H9 (cell line): ENCODE measurements around the gene LRMDA. TPM values are rescaled to one million over a fixed set of nuclear protein-coding genes. Genes with fewer than 3 reads are reported as not detected.

Experiments used
- DNase-seq: peaks from one replicate; pipeline ENCODE4 v3.0.0-alpha.2; 2017
- H2AFZ ChIP-seq: one replicate; pipeline ENCODE4 v1.6.1; 2013; ENCODE audit warnings: mild to moderate bottlenecking, low read length, control low read depth, moderate library complexity
- H2AK5ac ChIP-seq: 2 replicates; pipeline ENCODE4 v1.6.1; 2013; ENCODE audit warnings: low read length, control low read depth, mixed read lengths; ENCODE audit not compliant: insufficient read length
- H2BK120ac ChIP-seq: one replicate; pipeline ENCODE4 v1.6.1; 2013; ENCODE audit warnings: low read depth, mild to moderate bottlenecking, low read length, control low read depth, inconsistent platforms; ENCODE audit not compliant: poor library complexity, severe bottlenecking
- H2BK12ac ChIP-seq: 2 replicates; pipeline ENCODE4 v1.6.1; 2013; ENCODE audit warnings: low read length, control low read depth, mixed read lengths, low read depth; ENCODE audit not compliant: insufficient read length
- H2BK15ac ChIP-seq: 2 replicates; pipeline ENCODE4 v1.6.1; 2013; ENCODE audit warnings: low read depth, low read length, control low read depth
- H2BK20ac ChIP-seq: one replicate; pipeline ENCODE4 v1.6.1; 2013; ENCODE audit warnings: low read depth, mild to moderate bottlenecking, low read length, control low read depth, inconsistent platforms; ENCODE audit not compliant: poor library complexity, severe bottlenecking
- H2BK5ac ChIP-seq: 2 replicates; pipeline ENCODE4 v1.6.1; 2013; ENCODE audit warnings: low read length, control low read depth, mixed read lengths; ENCODE audit not compliant: insufficient read length
- H3K14ac ChIP-seq: 2 replicates; pipeline ENCODE4 v1.6.1; 2013; ENCODE audit warnings: low read length, control low read depth; ENCODE audit not compliant: insufficient read depth
- H3K18ac ChIP-seq: 2 replicates; pipeline ENCODE4 v1.6.1; 2013; ENCODE audit warnings: low read depth, mild to moderate bottlenecking, mixed read lengths, low read length, control low read depth; ENCODE audit not compliant: insufficient read length
- H3K23ac ChIP-seq: 2 replicates; pipeline ENCODE4 v1.6.1; 2013; ENCODE audit warnings: low read length, control low read depth, mixed read lengths, low read depth; ENCODE audit not compliant: insufficient read length
- H3K23me2 ChIP-seq: 2 replicates; pipeline ENCODE4 v1.6.1; 2013; ENCODE audit warnings: low read depth, mild to moderate bottlenecking, mixed read lengths, low read length, control low read depth; ENCODE audit not compliant: insufficient read length, poor library complexity, severe bottlenecking
- H3K27ac ChIP-seq: 2 replicates; pipeline ENCODE4 v1.5.1; 2013; ENCODE audit warnings: low read length, control low read depth, mixed read lengths, low read depth; ENCODE audit not compliant: insufficient read length
- H3K27me3 ChIP-seq: 2 replicates; pipeline ENCODE4 v1.6.1; 2013; ENCODE audit warnings: low read length, control low read depth, inconsistent platforms; ENCODE audit not compliant: insufficient read depth
- H3K4ac ChIP-seq: 2 replicates; pipeline ENCODE4 v1.6.1; 2013; ENCODE audit warnings: low read depth, mild to moderate bottlenecking, control low read depth, inconsistent platforms, low read length, moderate library complexity
- H3K4me1 ChIP-seq: 2 replicates; pipeline ENCODE4 v1.6.1; 2013; ENCODE audit warnings: low read length, control low read depth, inconsistent platforms; ENCODE audit not compliant: insufficient read depth
- H3K4me2 ChIP-seq: 2 replicates; pipeline ENCODE4 v1.6.1; 2013; ENCODE audit warnings: low read length, control low read depth, mixed read lengths; ENCODE audit not compliant: insufficient read length, insufficient read depth
- H3K56ac ChIP-seq: 2 replicates; pipeline ENCODE4 v1.6.1; 2013; ENCODE audit warnings: low read depth, mild to moderate bottlenecking, mixed read lengths, low read length, control low read depth; ENCODE audit not compliant: insufficient read length
- H3K79me1 ChIP-seq: 2 replicates; pipeline ENCODE4 v1.6.1; 2013; ENCODE audit warnings: low read depth, mild to moderate bottlenecking, moderate library complexity, low read length, control low read depth, inconsistent platforms; ENCODE audit not compliant: insufficient read depth, poor library complexity, severe bottlenecking
- H3K79me2 ChIP-seq: 2 replicates; pipeline ENCODE4 v1.6.1; 2013; ENCODE audit warnings: low read length, control low read depth, inconsistent platforms; ENCODE audit not compliant: insufficient read depth
- H3K9ac ChIP-seq: 2 replicates; pipeline ENCODE4 v1.6.1; 2013; ENCODE audit warnings: low read length, control low read depth, mixed read lengths; ENCODE audit not compliant: insufficient read length; ENCODE audit errors: extremely low read depth
- H3K9me3 ChIP-seq: one replicate; pipeline ENCODE4 v1.6.1; 2013; ENCODE audit warnings: low read depth, low read length, inconsistent platforms; ENCODE audit not compliant: control insufficient read depth
- H3T11ph ChIP-seq: one replicate; pipeline ENCODE4 v1.6.1; 2013; ENCODE audit warnings: mild to moderate bottlenecking, low read length, control low read depth, inconsistent platforms
- H4K20me1 ChIP-seq: one replicate; pipeline ENCODE4 v1.6.1; 2013; ENCODE audit not compliant: control insufficient read depth, insufficient read length, insufficient read depth
- H4K5ac ChIP-seq: 2 replicates; pipeline ENCODE4 v1.6.1; 2013; ENCODE audit warnings: low read depth, mild to moderate bottlenecking, mixed read lengths, low read length, control low read depth; ENCODE audit not compliant: insufficient read length
- H4K8ac ChIP-seq: replicated peaks from 2 replicates; pipeline ENCODE4 v1.6.1; 2013; ENCODE audit warnings: low read length, control low read depth, mixed read lengths, low read depth; ENCODE audit not compliant: insufficient read length
- H4K91ac ChIP-seq: 2 replicates; pipeline ENCODE4 v1.6.1; 2013; ENCODE audit warnings: low read depth, mild to moderate bottlenecking, moderate library complexity, mixed read lengths, low read length, control low read depth; ENCODE audit not compliant: insufficient read length
- H3K27ac Mint-ChIP-seq, 3 experiments: 2 replicates in 2 of 3; 3 replicates in 1 of 3; pipeline ENCODE4 v1.8.0; 2020 to 2021; ENCODE audit warnings: mixed read lengths in 3 of 3, mild to moderate bottlenecking in 1 of 3, moderate library complexity in 1 of 3
- H3K27me3 Mint-ChIP-seq: 2 replicates; pipeline ENCODE4 v1.8.0; 2021; ENCODE audit warnings: low read depth, mild to moderate bottlenecking, moderate library complexity, mixed read lengths
- H3K36me3 Mint-ChIP-seq, 3 experiments: 2 replicates in 2 of 3; 3 replicates in 1 of 3; pipeline ENCODE4 v1.8.0; 2020 to 2021; ENCODE audit warnings: low read depth in 3 of 3, mixed read lengths in 3 of 3; ENCODE audit not compliant: insufficient read depth in 1 of 3
- H3K4me1 Mint-ChIP-seq, 2 experiments: 2 replicates each; pipeline ENCODE4 v1.8.0; 2020; ENCODE audit warnings: mixed read lengths in 2 of 2
- H3K4me3 Mint-ChIP-seq, 2 experiments: 2 replicates in 1 of 2; 3 replicates in 1 of 2; pipeline ENCODE4 v1.8.0; 2020 to 2021; ENCODE audit warnings: mild to moderate bottlenecking in 2 of 2, mixed read lengths in 2 of 2, moderate library complexity in 1 of 2
- H3K9me3 Mint-ChIP-seq, 2 experiments: 2 replicates in 1 of 2; 3 replicates in 1 of 2; pipeline ENCODE4 v1.8.0; 2020; ENCODE audit warnings: mild to moderate bottlenecking in 2 of 2, mixed read lengths in 2 of 2, moderate library complexity in 1 of 2
- CTCF ChIP-seq: fragments of 200-600 bp; sonication (generic); conservative IDR thresholded peaks from 3 replicates; pipeline ENCODE4 v1.8.0; 2021; ENCODE audit warnings: antibody characterized with exemption, mild to moderate bottlenecking
- WGBS: extraction: QIAGEN DNeasy Blood & Tissue Kit; methylation state at CpG from one replicate; pipeline ENCODE4 v1.1.7; 2013; ENCODE audit warnings: missing lambda C conversion rate, low lambda C conversion rate, mixed read lengths; ENCODE audit not compliant: insufficient read length; ENCODE audit errors: extremely low coverage; 5-methylcytosine and 5-hydroxymethylcytosine counted together
- total RNA-seq: library from RNA; stranded (reverse); gene quantifications from 2 replicates; pipeline ENCODE4 v1.2.1, GENCODE V29; 2021

LRMDA gene
- total RNA-seq, 1 experiment from 2014 or later = 1.8 TPM

- H3K4me1 ChIP-seq = no peaks in the 10 kb centered on the region
- no peak overlapping the region for H3K27ac Mint-ChIP-seq
- peaks cover 64% of the 10 kb centered on the region for H3K27me3 Mint-ChIP-seq
These were observed 214.3 kb downstream of the LRMDA start for GRCh38 chr10:75645704-75646103.

More at GRCh38 chr10:75645704-75646103, 214.3 kb downstream of the LRMDA start:
- Histone ChIP-seq H2BK20ac (no peak overlapping the region), H2BK5ac (no peak overlapping the region), H3K18ac (no peak overlapping the region), H2BK12ac (no peak overlapping the region), H4K20me1 (no peaks in the 10 kb centered on the region), H4K91ac (no peak overlapping the region), H3K9me3 (no peaks in the 10 kb centered on the region), H2BK120ac (no peak overlapping the region), H3K4me2 (no peak overlapping the region), H3K79me1 (no peaks in the 10 kb centered on the region), H2AFZ (no peak overlapping the region), H3K56ac (no peak overlapping the region), H3K79me2 (no peaks in the 10 kb centered on the region), H2AK5ac (no peak overlapping the region), H3K14ac (no peak overlapping the region), H4K5ac (no peak overlapping the region), H3K23ac (no peak overlapping the region), H3K23me2 (no peaks in the 10 kb centered on the region), H3K27ac (no peak overlapping the region), H4K8ac (no peak overlapping the region), H3K9ac (no peak overlapping the region), H3T11ph (no peak overlapping the region), H2BK15ac (no peak overlapping the region), H3K4ac (no peak overlapping the region), H3K27me3 (peaks cover 2% of the 10 kb centered on the region; the same call in 1 of the 2 replicates)
- Mint-ChIP-seq H3K4me1 (no peaks in the 10 kb centered on the region), H3K4me3 (no peak overlapping the region; a peak in 1 of 5 replicates), H3K36me3 (no peaks in the 10 kb centered on the region), H3K9me3 (no peaks in the 10 kb centered on the region)
- TF ChIP-seq CTCF = no peak
- no CpG with 5 or more reads among the region's 1 CpG for WGBS
- DNase-seq = no peak
